ENCODE results near the gene RAP1GAP2. TPM values are rescaled to one million over a fixed set of nuclear protein-coding genes. Genes with fewer than 3 reads are reported as not detected.

Gene RAP1GAP2
- total RNA-seq, 4 donors from 2014 or later = 4.9 to 12.4 (median 10.0) TPM

DNA sequence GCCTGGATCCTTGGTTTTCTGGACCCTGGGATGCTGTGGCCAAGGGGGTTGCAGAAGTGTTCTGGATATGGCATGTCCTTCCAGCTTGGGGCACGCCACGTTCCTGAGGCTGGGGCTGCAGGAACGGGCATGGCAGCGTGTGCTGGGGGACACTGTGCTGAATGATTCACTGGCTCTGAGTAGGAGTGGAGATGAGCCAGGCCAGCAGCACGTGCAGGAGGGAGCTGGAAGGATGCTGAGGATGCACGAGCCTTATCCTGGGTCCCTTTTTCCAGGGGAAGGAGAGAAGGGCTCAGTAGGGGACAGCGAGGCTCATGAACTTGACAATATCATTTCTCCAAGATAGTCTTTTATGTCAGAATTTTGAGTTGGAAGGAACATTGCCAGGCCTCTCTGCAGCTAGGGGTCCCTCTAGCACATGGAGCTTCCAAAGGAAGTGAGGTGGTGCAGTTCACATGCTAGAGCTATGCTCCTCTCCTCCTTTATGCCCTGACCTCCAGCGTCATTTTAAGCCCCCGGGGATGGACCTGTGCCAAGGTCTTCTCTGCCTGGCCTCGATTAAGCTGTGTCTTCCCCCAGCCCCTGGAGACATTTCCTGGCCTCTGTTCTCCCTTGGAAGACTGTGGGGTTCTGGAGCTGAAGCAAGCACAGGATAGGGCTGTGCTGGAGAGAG, 141.2 kb downstream of the RAP1GAP2 start:
- no peaks in the 10 kb centered on the region for H3K36me3 ChIP-seq
- DNase-seq = no peak
- no peak for TF ChIP-seq POLR2A (IDR thresholded peaks at IDR 0.05)
- TF ChIP-seq, protein P1, sequence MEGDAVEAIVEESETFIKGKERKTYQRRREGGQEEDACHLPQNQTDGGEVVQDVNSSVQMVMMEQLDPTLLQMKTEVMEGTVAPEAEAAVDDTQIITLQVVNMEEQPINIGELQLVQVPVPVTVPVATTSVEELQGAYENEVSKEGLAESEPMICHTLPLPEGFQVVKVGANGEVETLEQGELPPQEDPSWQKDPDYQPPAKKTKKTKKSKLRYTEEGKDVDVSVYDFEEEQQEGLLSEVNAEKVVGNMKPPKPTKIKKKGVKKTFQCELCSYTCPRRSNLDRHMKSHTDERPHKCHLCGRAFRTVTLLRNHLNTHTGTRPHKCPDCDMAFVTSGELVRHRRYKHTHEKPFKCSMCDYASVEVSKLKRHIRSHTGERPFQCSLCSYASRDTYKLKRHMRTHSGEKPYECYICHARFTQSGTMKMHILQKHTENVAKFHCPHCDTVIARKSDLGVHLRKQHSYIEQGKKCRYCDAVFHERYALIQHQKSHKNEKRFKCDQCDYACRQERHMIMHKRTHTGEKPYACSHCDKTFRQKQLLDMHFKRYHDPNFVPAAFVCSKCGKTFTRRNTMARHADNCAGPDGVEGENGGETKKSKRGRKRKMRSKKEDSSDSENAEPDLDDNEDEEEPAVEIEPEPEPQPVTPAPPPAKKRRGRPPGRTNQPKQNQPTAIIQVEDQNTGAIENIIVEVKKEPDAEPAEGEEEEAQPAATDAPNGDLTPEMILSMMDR (IDR thresholded peaks at IDR 0.05) = no peak
- no peak overlapping the region for H3K27ac ChIP-seq
- 40 to 69% methylated on average over 1 to 3 of the region's 10 CpGs for WGBS, 2 donors
- no peaks in the 10 kb centered on the region for H3K4me1 ChIP-seq
- H3K9me3 ChIP-seq = no peaks in the 10 kb centered on the region
- intact Hi-C loops (cut with DNase I) = no loop called here
- H3K4me3 ChIP-seq = no peak overlapping the region
- peaks cover 0 to 2% (median 0%) of the 10 kb centered on the region in 4 donors for H3K27me3 ChIP-seq

DNA sequence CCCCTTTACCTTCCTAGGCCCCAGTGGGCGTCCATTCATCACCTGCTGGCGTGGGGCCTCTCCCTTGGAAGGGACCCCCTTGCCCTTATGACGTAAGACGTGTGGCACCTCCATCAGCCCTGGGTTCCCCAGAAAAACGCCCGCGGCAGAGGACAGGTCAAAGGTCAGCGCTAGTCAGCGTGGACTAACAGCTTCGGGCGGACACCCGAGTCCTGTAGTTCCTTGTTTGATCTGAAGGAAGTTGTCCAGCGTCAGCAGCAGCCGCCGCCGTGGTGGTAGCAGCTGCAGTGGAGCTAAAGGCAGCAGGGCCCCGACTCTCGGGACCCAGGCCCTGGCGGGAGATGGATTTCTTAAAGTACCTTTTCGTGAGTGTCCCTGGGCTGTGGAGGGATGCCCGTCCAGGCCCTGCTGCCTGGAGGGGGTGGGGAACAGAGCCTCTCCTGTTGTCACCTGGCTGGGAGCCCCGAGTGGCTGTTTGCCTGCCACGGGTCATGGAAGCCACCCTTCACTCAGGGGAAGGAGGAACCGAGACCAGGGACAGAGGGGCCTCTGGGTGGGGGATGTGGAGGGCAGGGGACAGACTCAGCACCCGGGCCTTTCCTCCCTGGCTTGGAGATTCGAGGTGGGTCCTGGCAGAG, 143.6 kb downstream of the RAP1GAP2 start:
- H3K9me3 ChIP-seq = no peaks in the 10 kb centered on the region
- WGBS, 2 donors = 80 to 100% methylated on average over 1 to 2 of the region's 26 CpGs
- no peaks in the 10 kb centered on the region for H3K36me3 ChIP-seq
- DNase-seq = no peak
- TF ChIP-seq POLR2A (IDR thresholded peaks at IDR 0.05) = no peak
- TF ChIP-seq, protein P1 (IDR thresholded peaks at IDR 0.05) = no peak
- no peaks in the 10 kb centered on the region for H3K27me3 ChIP-seq
- no peaks in the 10 kb centered on the region for H3K4me1 ChIP-seq
- H3K4me3 ChIP-seq = no peak overlapping the region
- H3K27ac ChIP-seq = peak overlapping the region in 1 of 4 donors; percentile 16
- intact Hi-C loops (cut with DNase I) = no loop called here

DNA sequence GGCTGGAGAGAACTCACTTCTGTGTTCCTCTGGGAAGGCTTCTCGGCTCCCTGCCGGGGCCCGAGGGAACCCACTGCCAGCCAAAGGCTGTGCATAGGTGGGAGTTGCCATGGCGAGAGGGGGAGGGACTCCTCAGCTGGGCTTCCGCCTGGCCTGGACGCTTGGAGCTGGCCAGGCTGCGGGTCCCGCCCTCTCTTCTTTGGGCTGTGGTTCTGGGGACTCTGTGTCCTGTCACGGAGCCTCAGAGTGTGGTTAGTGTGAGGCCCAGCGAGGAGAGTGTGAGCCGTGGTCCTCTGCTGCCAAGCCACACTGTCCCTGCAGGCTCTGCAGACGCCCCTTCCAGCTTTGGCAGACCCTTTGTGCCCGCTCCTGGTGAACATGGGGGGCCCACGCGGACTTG, 144.1 kb downstream of the RAP1GAP2 start:
- Histone ChIP-seq H3K36me3 (no peaks in the 10 kb centered on the region), H3K9me3 (no peaks in the 10 kb centered on the region), H3K4me1 (no peaks in the 10 kb centered on the region), H3K27ac (peak overlapping the region in 1 of 4 donors; percentile 16), H3K27me3 (no peaks in the 10 kb centered on the region), H3K4me3 (no peak overlapping the region)
- 43 to 68% methylated on average over 2 to 6 of the region's 15 CpGs for WGBS, 2 donors
- TF ChIP-seq POLR2A (IDR thresholded peaks at IDR 0.05) = no peak
- TF ChIP-seq, protein P1 (IDR thresholded peaks at IDR 0.05) = no peak
- intact Hi-C loops (cut with DNase I) = no loop called here
- no peak for DNase-seq

DNA sequence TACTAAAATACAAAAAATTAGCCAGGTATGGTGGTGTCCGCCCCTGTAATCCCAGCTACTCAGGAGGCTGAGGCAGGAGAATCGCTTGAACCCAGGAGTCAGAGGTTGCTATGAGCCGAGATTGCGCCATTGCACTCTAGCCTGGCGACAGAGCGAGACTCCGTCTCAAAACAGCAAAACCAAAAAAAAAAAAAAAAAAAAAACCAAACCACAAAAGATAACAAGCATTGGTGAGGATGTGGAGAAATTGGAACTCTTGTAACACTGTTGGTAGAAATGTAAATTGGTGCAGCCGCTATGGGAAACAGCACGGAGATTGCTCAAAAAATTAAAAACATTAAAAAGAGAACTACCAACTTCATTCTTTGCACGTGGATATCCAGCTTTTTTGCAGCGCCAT, 147.7 kb downstream of the RAP1GAP2 start:
- TF ChIP-seq POLR2A (IDR thresholded peaks at IDR 0.05) = no peak
- TF ChIP-seq, protein P1 (IDR thresholded peaks at IDR 0.05) = no peak

DNA sequence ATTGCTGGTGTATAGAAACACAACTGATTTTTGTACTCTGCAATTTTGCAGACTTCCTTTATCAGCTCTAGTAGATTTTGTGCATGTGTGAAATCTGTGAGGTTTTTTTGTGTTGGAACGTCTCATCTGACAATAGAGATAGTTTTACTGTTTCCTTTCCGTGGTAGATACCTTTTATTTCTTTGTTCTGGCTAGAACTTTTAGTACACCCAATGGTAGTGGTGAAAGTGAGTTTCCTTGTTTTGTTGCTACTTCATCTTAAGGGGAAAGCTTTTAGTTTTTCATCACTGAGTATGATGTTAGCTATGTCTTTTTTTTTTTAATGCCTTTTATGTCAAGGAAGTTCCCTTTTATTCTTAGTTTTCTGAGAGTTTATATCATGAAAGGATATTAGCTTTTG, 149.1 kb downstream of the RAP1GAP2 start:
- Histone ChIP-seq H3K27ac (no peak overlapping the region), H3K4me1 (peaks cover 0 to 14% (median 0%) of the 10 kb centered on the region in 3 donors), H3K36me3 (no peaks in the 10 kb centered on the region), H3K27me3 (peaks cover 0 to 5% (median 0%) of the 10 kb centered on the region in 4 donors), H3K9me3 (no peaks in the 10 kb centered on the region), H3K4me3 (no peak overlapping the region)
- TF ChIP-seq, protein P1 (IDR thresholded peaks at IDR 0.05) = no peak
- no peak for TF ChIP-seq POLR2A (IDR thresholded peaks at IDR 0.05)
- no peak for DNase-seq
- intact Hi-C loops (cut with DNase I) = no loop called here
- WGBS, 2 donors = 28 to 35% methylated on average over 2 of the region's 2 CpGs

More for the DNA sequence above, 147.7 kb downstream of the RAP1GAP2 start:
- DNase-seq = no peak
- Histone ChIP-seq H3K27me3 (peaks cover 0 to 5% (median 0%) of the 10 kb centered on the region in 4 donors), H3K36me3 (no peaks in the 10 kb centered on the region), H3K27ac (no peak overlapping the region), H3K4me1 (peaks cover 0 to under 1% (median 0%) of the 10 kb centered on the region in 3 donors), H3K9me3 (no peaks in the 10 kb centered on the region), H3K4me3 (no peak overlapping the region)
- 74 to 80% methylated on average over 11 of the region's 11 CpGs for WGBS, 2 donors
- intact Hi-C loops (cut with DNase I) = no loop called here
